MV-4-11 (cell line): ENCODE data around the gene UBE2I.

Source experiments
- DNase-seq: peaks from one replicate; lab custom pipeline; 2025; lab: John Stamatoyannopoulos, UW

Gene UBE2I

GRCh38 chr16:1343428-1344242 is 34.2 kb downstream of the UBE2I start:
- no peak for DNase-seq

- no peak for DNase-seq
These were observed 35.1 kb downstream of the UBE2I start for GRCh38 chr16:1344499-1344898.

- DNase-seq: no peak
These were observed 35.7 kb downstream of the UBE2I start for GRCh38 chr16:1345087-1345486.

GRCh38 chr16:1345651-1346421 is 36.4 kb downstream of the UBE2I start:
- no peak for DNase-seq

- no peak for DNase-seq
These were observed 37.2 kb downstream of the UBE2I start for GRCh38 chr16:1346422-1347285.

GRCh38 chr16:1347286-1347855 is 37.9 kb downstream of the UBE2I start:
- no peak for DNase-seq

GRCh38 chr16:1347962-1348361 is 38.5 kb downstream of the UBE2I start:
- DNase-seq: no peak

GRCh38 chr16:1348441-1348840 is 39.0 kb downstream of the UBE2I start:
- DNase-seq: no peak

GRCh38 chr16:1348926-1349325 is 39.5 kb downstream of the UBE2I start:
- no peak for DNase-seq

GRCh38 chr16:1349351-1349750 is 39.9 kb downstream of the UBE2I start:
- DNase-seq: no peak

GRCh38 chr16:1349951-1350350 is 40.5 kb downstream of the UBE2I start:
- DNase-seq: no peak

GRCh38 chr16:1350691-1351090 is 41.3 kb downstream of the UBE2I start:
- no peak for DNase-seq

- DNase-seq: no peak
These were observed 41.8 kb downstream of the UBE2I start for GRCh38 chr16:1351215-1351581.

GRCh38 chr16:1351582-1352362 is 42.3 kb downstream of the UBE2I start, which contains the start of the genes GNPTG and TSR3:
Gene GNPTG, plus strand, starts transcription at chr16:1351931. Its CDS starts 35 bp downstream, at chr16:1351966.
Gene TSR3, minus strand, starts transcription at chr16:1351878. Its CDS starts 74 bp downstream, at chr16:1351804.
- peak; percentile 80 for DNase-seq

GRCh38 chr16:1354815-1355540 is 45.5 kb downstream of the UBE2I start:
- no peak for DNase-seq

GRCh38 chr16:1355591-1355990 is 46.2 kb downstream of the UBE2I start:
- no peak for DNase-seq

GRCh38 chr16:1356061-1356900 is 46.8 kb downstream of the UBE2I start:
- no peak for DNase-seq

- no peak for DNase-seq
These were observed 48.6 kb downstream of the UBE2I start for GRCh38 chr16:1357906-1358566.
